Measurements from ENCODE around the gene SCAMP5.

Gene SCAMP5

DNA sequence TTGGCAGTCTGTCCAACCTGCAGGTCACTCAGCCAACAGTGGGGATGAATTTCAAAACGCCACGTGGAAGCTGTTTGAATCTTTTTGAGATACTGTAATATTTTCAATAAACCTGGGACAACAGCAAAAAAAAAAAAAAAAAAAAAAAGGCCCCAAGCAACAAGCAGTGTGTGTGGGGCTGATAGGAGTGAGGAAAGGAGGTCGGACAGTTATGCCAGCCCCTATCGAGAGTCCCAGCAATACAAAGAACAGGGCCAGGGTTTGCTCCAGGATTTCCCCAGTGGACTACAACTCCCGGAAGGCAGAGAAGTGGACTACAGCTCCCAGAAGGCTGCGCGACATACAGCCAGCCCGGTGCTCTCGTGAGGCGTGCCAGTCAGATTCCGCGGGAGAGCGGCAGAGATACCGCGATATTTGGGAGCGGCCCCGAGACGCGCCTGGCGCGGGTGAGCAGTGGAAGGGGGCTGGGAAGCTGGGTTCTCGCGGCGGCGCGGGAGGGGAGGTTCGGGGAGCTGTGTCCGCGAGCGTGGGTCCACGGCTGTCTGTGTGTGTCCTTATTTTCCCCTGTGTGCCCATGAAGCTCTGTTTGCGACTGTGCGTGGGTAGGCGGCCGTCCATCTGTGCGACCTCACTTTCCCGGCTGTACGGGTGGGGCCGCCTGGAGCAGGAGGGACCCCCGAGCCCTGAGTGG is 28.0 kb downstream of the SCAMP5 start, which contains the start of gene PPCDC:
TSS of gene PPCDC (plus strand) at position 410 of the 691 bp plus-strand sequence. CDS start 4,729 bp downstream, outside the sequence.
- peak; percentile 93 for DNase-seq (ENCODE audit: low read depth)

DNA sequence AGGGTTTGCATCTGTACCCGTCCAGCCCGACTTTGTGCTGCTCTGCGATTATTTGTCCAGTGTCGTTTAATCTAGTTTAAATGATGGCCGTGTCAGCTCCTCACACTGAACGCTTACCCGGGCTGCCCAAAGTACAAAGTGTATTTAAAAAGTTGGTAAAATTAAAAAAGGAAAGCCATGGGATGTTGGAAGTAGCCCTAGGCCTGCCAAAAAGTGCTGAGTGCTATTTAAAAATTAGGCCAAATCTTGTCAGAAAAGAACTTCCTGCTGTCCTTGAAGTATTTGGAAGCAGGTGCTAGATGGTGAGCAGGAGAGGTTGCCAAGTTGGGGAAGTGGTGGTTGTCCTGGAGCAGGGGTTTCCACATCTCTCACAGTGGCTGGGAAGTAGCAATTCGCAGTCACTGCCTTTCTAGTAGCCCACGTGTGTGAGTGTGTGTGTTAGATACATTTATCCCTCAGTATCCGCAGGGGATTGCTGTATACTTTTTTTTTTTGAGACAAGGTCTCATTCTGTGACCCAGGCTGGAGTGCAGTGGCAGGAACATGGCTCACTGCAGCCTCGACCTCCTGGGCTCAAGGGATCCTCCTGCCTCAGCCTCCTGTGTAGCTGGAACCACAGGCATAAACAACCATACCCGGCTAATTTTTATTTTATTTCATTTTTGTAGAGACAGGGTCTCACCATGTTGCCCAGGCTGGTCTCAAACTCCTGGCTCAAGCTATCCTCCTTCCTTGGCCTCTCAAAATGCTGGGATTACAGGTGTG is 28.7 kb downstream of the SCAMP5 start:
- peak; percentile 28 for DNase-seq (ENCODE audit: low read depth)

DNA sequence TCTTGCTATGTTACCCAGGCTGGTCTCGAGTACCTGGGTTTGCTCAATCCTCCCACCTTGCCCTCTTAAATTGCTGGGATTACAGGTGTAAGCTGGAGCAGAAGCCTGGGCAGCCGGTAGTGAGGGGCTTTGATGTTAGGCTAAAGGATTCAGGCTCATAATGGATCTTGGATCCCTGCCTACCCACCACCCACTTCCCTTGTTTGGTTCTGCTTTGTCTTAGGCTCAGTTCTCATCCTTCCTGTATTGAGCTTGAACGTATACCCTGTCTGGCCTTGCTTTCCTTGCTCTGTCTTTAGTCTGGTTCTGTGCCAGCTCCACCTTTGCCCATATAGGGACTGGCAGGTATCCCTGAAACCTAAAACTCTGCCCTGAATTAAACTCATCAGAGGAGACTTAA is 29.7 kb downstream of the SCAMP5 start:
- DNase-seq (ENCODE audit: low read depth): no peak

- no peak for DNase-seq (ENCODE audit: low read depth)
Measured at GRCh38 chr15:75025548-75026260, 30.3 kb downstream of the SCAMP5 start.

DNA sequence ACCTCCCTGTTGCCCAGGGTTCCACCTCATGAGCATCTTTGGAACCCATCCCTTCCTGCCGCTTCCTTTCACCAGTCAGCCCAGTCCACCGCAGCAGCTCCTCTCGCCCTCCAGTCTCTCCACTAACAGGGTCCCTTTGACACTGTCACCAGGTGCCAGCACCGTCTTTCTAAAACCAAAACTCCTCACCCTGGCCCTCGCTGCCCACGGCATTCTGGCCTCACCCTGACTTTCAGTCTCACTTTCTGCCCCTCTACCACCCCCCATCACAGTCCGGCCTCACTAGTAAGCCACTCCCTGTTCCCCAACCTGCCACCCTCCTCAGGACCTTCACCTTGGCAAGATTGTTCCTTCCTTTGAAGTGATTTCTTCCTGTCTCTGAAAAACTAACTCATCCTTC is 32.2 kb downstream of the SCAMP5 start:
- no peak for DNase-seq (ENCODE audit: low read depth)

- no peak for DNase-seq (ENCODE audit: low read depth)
Measured at GRCh38 chr15:75028991-75029377, 33.6 kb downstream of the SCAMP5 start.

- DNase-seq (ENCODE audit: low read depth): peak; percentile 91
Measured at GRCh38 chr15:75029378-75030022, 34.1 kb downstream of the SCAMP5 start.

DNA sequence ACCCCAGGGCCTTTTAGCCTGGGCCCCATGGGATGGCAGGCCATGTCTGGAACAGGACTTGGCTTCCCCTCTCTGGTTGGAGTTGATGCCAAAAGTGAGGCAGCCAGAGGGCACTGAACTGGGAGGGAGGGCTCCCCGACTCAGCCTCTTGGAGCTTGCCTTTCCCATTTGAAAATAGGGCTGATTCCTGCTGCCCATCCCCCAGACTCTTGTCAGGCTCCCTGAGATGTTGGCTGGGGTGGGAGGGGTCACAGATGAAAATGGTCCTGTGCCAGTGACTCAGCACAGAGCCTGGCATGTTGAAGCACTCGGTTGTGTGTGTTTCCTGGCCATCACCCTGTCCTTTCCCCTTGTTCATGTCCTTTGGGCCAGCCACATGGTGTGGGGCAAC is 34.7 kb downstream of the SCAMP5 start:
- DNase-seq (ENCODE audit: low read depth): peak; percentile 57

GRCh38 chr15:75030424-75030823 is 35.1 kb downstream of the SCAMP5 start:
- DNase-seq (ENCODE audit: low read depth): no peak

GRCh38 chr15:75031848-75032247 is 36.5 kb downstream of the SCAMP5 start:
- DNase-seq (ENCODE audit: low read depth): no peak

- no peak for DNase-seq (ENCODE audit: low read depth)
Measured at GRCh38 chr15:75032395-75032794, 37.0 kb downstream of the SCAMP5 start.

- no peak for DNase-seq (ENCODE audit: low read depth)
Measured at GRCh38 chr15:75033809-75034208, 38.4 kb downstream of the SCAMP5 start.

DNA sequence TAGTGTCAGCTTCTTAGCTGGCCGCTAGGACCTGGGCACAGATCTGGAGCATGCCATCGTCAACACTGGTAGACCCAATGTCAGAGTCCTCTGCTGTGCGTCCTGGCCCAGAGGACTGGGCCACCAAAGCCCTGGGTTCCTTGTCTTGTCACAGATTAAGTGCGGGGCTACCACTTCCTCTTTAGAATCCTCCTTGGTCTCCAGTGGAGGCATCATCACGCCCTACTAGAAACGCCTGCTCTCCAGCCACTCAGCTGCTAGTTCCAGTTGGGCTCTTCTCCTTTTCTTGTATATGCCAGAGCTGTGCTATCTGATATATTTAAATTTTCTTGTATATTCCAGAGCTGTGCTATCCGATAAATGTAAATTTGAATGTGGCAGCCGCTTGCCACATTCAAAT is 39.3 kb downstream of the SCAMP5 start:
- DNase-seq (ENCODE audit: low read depth): no peak

DNA sequence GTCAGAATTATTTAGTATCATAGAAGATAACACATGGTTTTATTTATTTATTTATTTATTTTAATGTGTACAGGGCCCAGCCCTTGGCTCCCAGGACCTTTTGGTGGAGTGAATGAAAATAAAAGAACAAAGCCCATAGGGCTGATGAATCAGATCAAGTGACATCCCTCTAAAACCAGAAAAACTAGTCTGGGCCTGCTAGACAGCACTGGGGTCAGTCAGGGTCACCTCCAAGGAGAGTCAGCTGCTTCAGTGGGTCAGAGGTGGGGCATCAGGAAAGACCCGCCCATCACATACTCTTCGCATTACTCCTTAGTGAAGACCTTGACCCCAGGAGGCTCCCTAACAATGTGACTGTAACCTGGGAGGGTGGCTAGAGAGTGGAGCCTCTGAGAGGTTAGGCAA is 40.9 kb downstream of the SCAMP5 start:
- no peak for DNase-seq (ENCODE audit: low read depth)

- no peak for DNase-seq (ENCODE audit: low read depth)
Measured at GRCh38 chr15:75037685-75038084, 42.3 kb downstream of the SCAMP5 start.

GRCh38 chr15:75038231-75038630 is 42.9 kb downstream of the SCAMP5 start:
- DNase-seq (ENCODE audit: low read depth): no peak

- DNase-seq (ENCODE audit: low read depth): peak; percentile 35
Measured at GRCh38 chr15:75042730-75043508, 47.6 kb downstream of the SCAMP5 start.

DNA sequence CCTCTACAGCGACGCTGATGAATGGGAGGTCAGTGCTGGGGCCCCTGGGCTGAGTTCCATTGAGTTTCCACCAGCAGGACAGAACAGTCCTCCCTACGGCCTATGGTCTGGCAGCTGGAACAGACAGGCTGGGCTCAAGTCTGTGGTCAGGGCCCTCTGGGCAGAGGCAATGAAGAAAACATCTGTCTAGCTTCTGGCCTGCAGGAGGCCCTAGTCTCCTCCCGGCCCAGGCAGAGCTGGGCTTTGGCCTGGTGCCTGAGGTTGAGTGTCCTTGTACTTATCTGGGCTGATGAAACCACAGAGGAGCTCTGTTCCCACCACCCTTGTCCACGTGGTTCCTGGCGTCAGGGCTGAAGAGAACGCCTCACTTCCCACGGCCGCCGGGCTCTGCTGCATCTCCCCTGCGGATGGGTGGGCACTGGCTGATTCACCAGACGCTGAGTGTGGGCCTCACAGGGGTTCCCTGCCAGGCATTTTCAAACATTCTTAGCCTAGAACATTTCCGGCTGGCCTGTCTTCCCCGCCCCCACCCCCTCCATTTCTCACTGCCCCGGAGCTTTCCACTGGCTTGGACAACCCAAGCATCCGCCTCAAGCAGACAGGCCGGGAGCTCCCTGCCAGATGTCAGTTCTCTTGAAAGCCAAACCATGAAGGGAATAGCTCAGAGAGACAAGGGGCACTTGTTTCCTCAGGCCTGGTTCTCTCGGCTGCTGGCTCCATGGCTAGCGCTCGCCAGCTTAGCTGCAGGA is 48.3 kb downstream of the SCAMP5 start:
- DNase-seq (ENCODE audit: low read depth): peak; percentile 99

DNA sequence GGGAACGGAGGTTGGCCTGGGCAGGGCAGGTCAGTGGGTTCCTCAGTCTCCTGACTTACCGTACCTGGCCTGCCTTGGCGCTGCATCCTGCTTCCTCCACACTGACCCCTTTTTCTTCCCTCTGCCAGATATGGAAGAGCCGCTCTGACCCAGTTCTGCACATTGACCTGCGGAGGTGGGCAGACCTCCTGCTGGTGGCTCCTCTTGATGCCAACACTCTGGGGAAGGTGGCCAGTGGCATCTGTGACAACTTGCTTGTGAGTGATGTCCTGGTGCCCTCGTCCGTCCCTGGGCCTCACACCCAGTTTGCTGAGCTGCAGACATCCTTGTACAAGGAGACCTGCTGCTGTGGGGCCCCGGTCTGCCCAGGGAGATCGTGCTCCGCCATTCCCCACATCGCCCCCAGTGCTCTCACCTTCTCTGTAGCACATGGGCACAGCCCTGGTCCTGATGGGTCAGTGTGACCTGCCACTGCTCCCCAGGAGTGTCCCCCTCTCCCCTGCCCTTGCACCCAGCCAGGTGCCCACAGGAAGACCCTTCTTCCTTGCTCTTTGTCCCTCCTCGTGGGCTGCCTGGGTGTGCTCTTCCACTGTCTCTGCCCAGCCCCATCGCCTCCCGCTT is 49.0 kb downstream of the SCAMP5 start:
- no peak for DNase-seq (ENCODE audit: low read depth)

DNA sequence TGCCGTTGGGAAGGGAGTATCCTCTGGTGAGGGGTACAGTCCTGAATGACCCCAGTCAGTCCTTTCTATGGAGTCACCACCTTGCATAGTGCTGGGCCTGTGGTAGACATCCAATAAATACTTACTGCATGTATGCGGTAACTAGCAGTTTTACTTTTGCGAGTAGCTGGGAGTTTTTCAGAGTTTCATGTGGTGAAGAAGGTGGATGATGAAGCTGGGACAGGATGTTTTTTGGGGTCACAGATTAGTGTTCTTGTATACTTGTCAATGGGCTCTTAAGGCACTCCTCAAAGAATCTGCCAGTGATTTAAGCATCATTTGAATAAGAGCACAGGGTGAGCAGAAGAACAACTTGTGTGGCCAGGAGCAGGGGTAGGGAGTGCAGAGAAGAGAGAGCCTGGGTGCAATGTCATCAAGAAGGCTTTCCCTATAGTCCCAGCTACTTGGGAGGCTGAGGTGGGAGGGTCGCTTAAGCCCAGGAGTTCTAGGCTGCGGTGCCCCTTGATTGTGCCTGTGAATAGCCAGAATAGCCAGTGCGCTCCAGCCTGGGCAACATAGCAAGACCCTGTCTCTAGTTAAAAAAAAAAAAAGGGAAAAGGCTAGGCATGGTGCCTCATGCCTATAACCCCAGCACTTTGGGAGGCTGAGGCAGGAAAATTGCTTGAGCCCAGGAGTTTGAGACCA is 50.1 kb downstream of the SCAMP5 start:
- no peak for DNase-seq (ENCODE audit: low read depth)
